ENCODE results near the gene SLC2A9. TPM values are rescaled to one million over a fixed set of nuclear protein-coding genes. Genes with fewer than 3 reads are reported as not detected.

Gene SLC2A9
- total RNA-seq, 1 donor from 2014 or later = 3.2 TPM

- intact Hi-C loops (cut with micrococcal nuclease) = loop anchor here (2.0 kb wide), 2 partner anchors 120 to 136 kb away; no protein-coding TSS in a partner anchor
These were observed 122.5 kb downstream of the SLC2A9 start for GRCh38 chr4:9898596-9899305.

GRCh38 chr4:9895333-9895705, 126.0 kb downstream of the SLC2A9 start:
- intact Hi-C loops (cut with micrococcal nuclease) = no loop called here

GRCh38 chr4:9894644-9895332, 126.5 kb downstream of the SLC2A9 start:
- intact Hi-C loops (cut with micrococcal nuclease) = no loop called here

GRCh38 chr4:9893329-9894108, 127.8 kb downstream of the SLC2A9 start:
- intact Hi-C loops (cut with micrococcal nuclease) = no loop called here

GRCh38 chr4:9891740-9892139, 129.6 kb downstream of the SLC2A9 start:
- intact Hi-C loops (cut with micrococcal nuclease) = no loop called here

GRCh38 chr4:9891056-9891455, 130.2 kb downstream of the SLC2A9 start:
- intact Hi-C loops (cut with micrococcal nuclease) = no loop called here

- intact Hi-C loops (cut with micrococcal nuclease) = no loop called here
These were observed 132.0 kb downstream of the SLC2A9 start for GRCh38 chr4:9889306-9889705.

- intact Hi-C loops (cut with micrococcal nuclease) = no loop called here
These were observed 135.3 kb downstream of the SLC2A9 start for GRCh38 chr4:9885958-9886357.

GRCh38 chr4:9880406-9881197, 140.7 kb downstream of the SLC2A9 start:
- intact Hi-C loops (cut with micrococcal nuclease) = no loop called here

- intact Hi-C loops (cut with micrococcal nuclease) = no loop called here
These were observed 144.2 kb downstream of the SLC2A9 start for GRCh38 chr4:9877123-9877522.

GRCh38 chr4:9875516-9875915, 145.8 kb downstream of the SLC2A9 start:
- intact Hi-C loops (cut with micrococcal nuclease) = no loop called here

- intact Hi-C loops (cut with micrococcal nuclease) = no loop called here
These were observed 146.9 kb downstream of the SLC2A9 start for GRCh38 chr4:9874385-9874784.

GRCh38 chr4:9870165-9870790, 151.0 kb downstream of the SLC2A9 start:
- intact Hi-C loops (cut with micrococcal nuclease) = no loop called here

- intact Hi-C loops (cut with micrococcal nuclease) = no loop called here
These were observed 153.4 kb downstream of the SLC2A9 start for GRCh38 chr4:9867751-9868425.

GRCh38 chr4:9866931-9867330, 154.4 kb downstream of the SLC2A9 start:
- intact Hi-C loops (cut with micrococcal nuclease) = no loop called here

GRCh38 chr4:9861561-9861960, 159.7 kb downstream of the SLC2A9 start:
- intact Hi-C loops (cut with micrococcal nuclease) = no loop called here

- intact Hi-C loops (cut with micrococcal nuclease) = no loop called here
These were observed 161.5 kb downstream of the SLC2A9 start for GRCh38 chr4:9859810-9860209.

- intact Hi-C loops (cut with micrococcal nuclease) = no loop called here
These were observed 171.8 kb downstream of the SLC2A9 start for GRCh38 chr4:9849538-9849920.

GRCh38 chr4:9847968-9848748, 173.1 kb downstream of the SLC2A9 start:
- intact Hi-C loops (cut with micrococcal nuclease) = no loop called here
